Activated naive CD8-positive, alpha-beta T cell (primary cell): Measurements from ENCODE around the gene THUMPD3.

Experiments
- H3K27ac Mint-ChIP-seq: one replicate; pipeline ENCODE4 v1.8.0; 2021; ENCODE audit warnings: mixed read lengths
- H3K27me3 Mint-ChIP-seq: one replicate; pipeline ENCODE4 v1.8.0; 2021; ENCODE audit warnings: mixed read lengths
- H3K36me3 Mint-ChIP-seq: one replicate; pipeline ENCODE4 v1.8.0; 2021; ENCODE audit warnings: mixed read lengths
- H3K4me1 Mint-ChIP-seq: one replicate; pipeline ENCODE4 v1.8.0; 2021; ENCODE audit warnings: low read depth, mixed read lengths
- H3K4me3 Mint-ChIP-seq: one replicate; pipeline ENCODE4 v1.8.0; 2021; ENCODE audit warnings: mild to moderate bottlenecking, mixed read lengths
- H3K9me3 Mint-ChIP-seq: one replicate; pipeline ENCODE4 v1.8.0; 2021; ENCODE audit warnings: low read depth, mixed read lengths

Gene THUMPD3

GRCh38 chr3:9346141-9346540 is 16.7 kb upstream of the THUMPD3 start:
- H3K4me1 Mint-ChIP-seq = no peaks in the 10 kb centered on the region
- no peaks in the 10 kb centered on the region for H3K27me3 Mint-ChIP-seq
- no peaks in the 10 kb centered on the region for H3K36me3 Mint-ChIP-seq
- no peak overlapping the region for H3K27ac Mint-ChIP-seq
- no peak overlapping the region for H3K4me3 Mint-ChIP-seq
- no peaks in the 10 kb centered on the region for H3K9me3 Mint-ChIP-seq

DNA sequence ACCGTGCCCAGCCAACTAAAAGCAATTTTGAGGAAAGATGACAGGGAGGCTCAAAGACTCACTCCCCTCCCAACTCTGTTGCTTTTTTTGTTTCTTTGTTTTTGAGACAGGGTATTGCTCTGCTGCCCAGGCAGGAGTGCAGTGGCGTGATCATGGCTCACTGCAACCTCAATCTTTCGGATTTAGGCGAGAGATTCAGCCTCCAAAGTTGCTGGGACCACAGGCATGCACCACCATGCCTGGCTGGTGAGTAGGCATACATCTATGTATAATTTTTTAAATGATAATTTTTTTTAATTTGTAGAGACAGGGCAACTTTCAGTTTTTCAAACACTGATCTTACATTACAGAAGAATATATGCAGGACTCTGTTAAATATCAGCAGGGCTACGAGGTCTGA is 15.8 kb upstream of the THUMPD3 start:
- Mint-ChIP-seq H3K4me1 (no peaks in the 10 kb centered on the region), H3K27ac (no peak overlapping the region)

DNA sequence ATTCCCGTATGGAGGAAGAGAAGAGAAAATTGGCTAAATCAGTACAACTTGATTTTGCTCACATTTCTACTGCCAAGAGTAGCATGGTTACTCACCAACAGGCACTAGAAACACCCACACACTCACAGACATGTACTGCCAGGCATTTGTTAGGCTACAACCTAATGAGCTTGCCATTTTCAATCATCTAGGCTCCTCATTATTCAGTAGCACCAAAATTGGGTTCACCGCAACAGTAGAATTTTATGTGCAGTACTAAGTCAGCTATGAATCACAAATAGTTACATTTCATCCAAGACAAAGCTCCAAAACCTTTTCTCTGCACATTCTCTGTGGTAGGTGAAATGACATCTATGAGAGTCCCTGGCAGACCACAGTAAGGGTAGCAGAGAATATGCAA is 15.0 kb upstream of the THUMPD3 start:
- Mint-ChIP-seq H3K36me3 (no peaks in the 10 kb centered on the region), H3K27ac (no peak overlapping the region), H3K9me3 (no peaks in the 10 kb centered on the region), H3K4me1 (no peaks in the 10 kb centered on the region), H3K4me3 (no peak overlapping the region), H3K27me3 (no peaks in the 10 kb centered on the region)

More for the DNA sequence above, 15.8 kb upstream of the THUMPD3 start:
- Mint-ChIP-seq H3K9me3 (no peaks in the 10 kb centered on the region), H3K27me3 (no peaks in the 10 kb centered on the region), H3K36me3 (no peaks in the 10 kb centered on the region), H3K4me3 (no peak overlapping the region)

DNA sequence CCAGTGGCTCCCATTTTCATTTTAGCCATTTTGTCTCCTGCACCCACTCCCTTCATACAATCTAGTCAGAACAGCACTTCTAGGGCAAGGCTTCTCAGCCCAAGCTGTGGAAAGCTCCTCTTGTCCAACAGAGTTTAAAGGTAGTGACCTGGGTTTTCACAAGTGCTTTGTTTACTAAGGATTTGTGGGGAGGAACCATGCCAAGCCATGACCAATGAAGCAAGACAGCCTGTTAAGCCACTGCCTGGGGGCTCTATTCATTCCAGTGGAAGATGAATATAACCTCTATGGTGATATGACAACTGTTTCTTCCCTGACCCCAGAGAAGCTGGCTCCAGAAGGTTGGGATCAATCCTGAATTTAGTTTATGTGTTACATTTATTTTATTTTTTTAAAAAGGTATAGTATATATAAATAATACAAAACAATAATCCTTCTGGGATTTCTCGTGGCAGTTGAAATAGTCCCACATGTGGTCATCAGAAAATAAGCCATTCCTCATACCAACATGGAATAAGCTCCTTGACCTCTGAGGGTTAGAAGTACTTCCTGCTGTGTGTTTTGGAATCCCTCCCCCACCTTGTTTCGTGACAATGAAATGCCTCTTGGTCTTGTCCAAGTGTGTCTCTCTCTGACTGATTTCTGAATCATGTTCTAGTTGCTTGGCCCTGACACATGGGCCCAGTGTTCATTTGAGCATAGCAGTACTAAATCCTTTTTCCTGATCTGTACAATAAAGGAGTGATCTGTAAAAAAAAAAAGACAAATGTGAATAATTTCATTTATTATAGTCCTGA is 13.3 kb upstream of the THUMPD3 start:
- Mint-ChIP-seq H3K27ac (no peak overlapping the region), H3K4me3 (no peak overlapping the region)

DNA sequence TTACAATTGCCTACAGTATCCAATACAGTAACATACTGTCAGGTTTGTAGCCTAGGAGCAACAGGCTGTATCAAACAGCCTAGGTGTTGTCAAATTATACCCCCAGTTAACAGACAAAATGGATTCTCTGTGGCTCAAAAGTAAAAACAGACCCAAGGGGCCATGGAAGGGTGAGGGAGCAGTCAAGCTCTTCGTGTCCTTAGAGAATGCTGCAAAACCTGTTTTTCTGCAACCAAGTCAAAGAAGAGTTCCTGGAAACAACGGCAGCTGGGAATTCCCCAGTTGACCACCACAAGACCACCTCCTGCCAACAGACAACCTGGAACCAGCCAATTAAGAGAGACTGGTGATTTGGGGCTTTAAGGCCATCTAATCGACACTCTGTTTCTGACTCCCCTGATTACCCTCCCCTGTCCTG is 11.1 kb upstream of the THUMPD3 start:
- no peaks in the 10 kb centered on the region for H3K36me3 Mint-ChIP-seq
- no peaks in the 10 kb centered on the region for H3K27me3 Mint-ChIP-seq
- no peak overlapping the region for H3K27ac Mint-ChIP-seq
- H3K4me1 Mint-ChIP-seq = peaks cover 5% of the 10 kb centered on the region
- H3K9me3 Mint-ChIP-seq = no peaks in the 10 kb centered on the region
- no peak overlapping the region for H3K4me3 Mint-ChIP-seq

More for the DNA sequence above, 13.3 kb upstream of the THUMPD3 start:
- Mint-ChIP-seq H3K9me3 (no peaks in the 10 kb centered on the region), H3K27me3 (no peaks in the 10 kb centered on the region), H3K36me3 (no peaks in the 10 kb centered on the region), H3K4me1 (no peaks in the 10 kb centered on the region)

DNA sequence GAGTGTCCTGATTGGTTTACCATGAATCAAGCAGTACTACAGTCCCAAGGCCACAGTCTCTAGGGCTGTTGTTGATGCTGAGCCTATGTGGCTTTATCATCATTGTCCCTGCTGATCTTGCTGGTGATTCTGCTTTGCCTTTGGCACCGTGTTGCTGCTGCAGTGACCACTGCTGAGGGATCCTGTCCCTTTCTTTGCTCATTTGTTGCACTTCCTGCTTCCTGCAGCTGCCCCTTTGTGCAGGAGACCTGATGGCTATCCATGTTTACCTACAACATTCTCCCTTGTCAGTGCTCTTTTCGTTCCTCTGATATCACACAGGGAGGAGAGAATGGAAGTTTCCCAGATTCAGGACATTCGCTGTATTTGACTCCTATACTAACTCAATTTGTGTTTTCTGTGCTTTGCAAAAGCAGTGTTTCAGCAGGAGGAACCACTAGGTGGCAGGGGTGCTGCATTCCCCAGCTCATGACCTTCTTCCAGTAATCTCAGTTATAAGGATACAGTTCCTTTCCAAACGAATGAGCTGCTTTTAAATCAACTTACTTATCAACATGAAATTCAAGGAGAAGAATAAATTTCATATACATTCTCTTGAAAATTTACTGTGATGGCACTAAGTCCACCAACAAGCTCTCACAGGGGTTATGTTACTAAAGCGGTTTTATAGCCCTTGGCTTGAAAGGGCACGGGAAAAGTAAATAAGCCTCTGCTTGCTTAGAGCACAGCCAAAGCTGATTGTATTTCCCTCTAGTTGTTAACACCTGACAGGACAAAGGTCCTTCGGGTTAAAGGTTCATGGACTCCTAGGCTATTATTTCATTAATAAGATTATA is 9.7 kb upstream of the THUMPD3 start:
- no peak overlapping the region for H3K27ac Mint-ChIP-seq
- no peaks in the 10 kb centered on the region for H3K9me3 Mint-ChIP-seq
- no peak overlapping the region for H3K4me3 Mint-ChIP-seq
- no peaks in the 10 kb centered on the region for H3K36me3 Mint-ChIP-seq
- H3K4me1 Mint-ChIP-seq = peaks cover 5% of the 10 kb centered on the region
- H3K27me3 Mint-ChIP-seq = no peaks in the 10 kb centered on the region

GRCh38 chr3:9361691-9362388 is 1.0 kb upstream of the THUMPD3 start:
- H3K4me3 Mint-ChIP-seq = peak overlapping the region; percentile 98
- peak overlapping the region; percentile 28 for H3K27ac Mint-ChIP-seq
- H3K9me3 Mint-ChIP-seq = no peaks in the 10 kb centered on the region
- H3K4me1 Mint-ChIP-seq = peaks cover 26% of the 10 kb centered on the region
- no peaks in the 10 kb centered on the region for H3K27me3 Mint-ChIP-seq
- peaks cover 2% of the 10 kb centered on the region for H3K36me3 Mint-ChIP-seq

DNA sequence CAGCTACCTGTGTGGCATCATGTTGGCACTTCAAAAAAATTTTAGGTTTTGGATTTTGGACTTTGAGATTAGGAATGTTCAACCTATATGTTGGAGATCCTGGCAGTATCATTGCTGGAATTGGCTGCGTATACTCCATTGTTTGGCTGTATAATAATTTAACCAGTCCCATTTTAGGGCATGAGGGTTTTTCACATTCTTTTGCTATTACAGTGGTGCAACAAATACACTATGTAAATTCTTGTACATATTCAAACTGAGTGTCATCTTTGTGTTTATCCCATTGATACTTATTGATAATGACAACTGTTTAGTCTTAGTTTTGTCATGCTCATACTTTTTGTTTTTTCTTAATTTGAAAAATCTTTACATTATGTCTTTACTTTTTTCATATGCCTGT is 6.7 kb downstream of the THUMPD3 start:
- Mint-ChIP-seq H3K9me3 (no peaks in the 10 kb centered on the region), H3K4me3 (no peak overlapping the region), H3K27me3 (no peaks in the 10 kb centered on the region), H3K27ac (no peak overlapping the region), H3K4me1 (peaks cover 52% of the 10 kb centered on the region), H3K36me3 (peaks cover 13% of the 10 kb centered on the region)

DNA sequence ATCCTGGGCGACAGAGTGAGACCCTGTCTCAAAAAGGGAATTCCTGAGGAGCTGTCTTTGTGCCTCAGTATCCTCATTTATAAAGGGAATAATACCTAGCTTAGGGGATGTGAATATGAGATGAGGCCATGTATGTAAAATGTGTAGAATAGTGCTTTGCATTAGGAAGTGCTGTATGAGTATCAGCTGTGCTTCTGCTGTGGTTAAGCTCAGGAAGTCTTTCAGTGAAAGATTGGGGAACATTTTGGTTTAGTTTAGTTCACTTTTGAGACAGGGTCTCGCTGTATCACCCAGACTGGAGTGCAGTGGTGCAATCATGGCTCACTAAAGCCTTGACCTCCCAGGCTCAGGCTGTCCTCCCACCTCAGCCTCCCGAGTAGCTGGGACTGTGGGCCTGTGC is 10.6 kb downstream of the THUMPD3 start:
- peaks cover 62% of the 10 kb centered on the region for H3K4me1 Mint-ChIP-seq
- H3K27ac Mint-ChIP-seq = peak overlapping the region; percentile 28
- peak overlapping the region; percentile 30 for H3K4me3 Mint-ChIP-seq
- H3K36me3 Mint-ChIP-seq = peaks cover 28% of the 10 kb centered on the region
- H3K27me3 Mint-ChIP-seq = no peaks in the 10 kb centered on the region
- no peaks in the 10 kb centered on the region for H3K9me3 Mint-ChIP-seq

- peaks cover 43% of the 10 kb centered on the region for H3K4me1 Mint-ChIP-seq
- H3K4me3 Mint-ChIP-seq = no peak overlapping the region
- H3K27me3 Mint-ChIP-seq = no peaks in the 10 kb centered on the region
- H3K36me3 Mint-ChIP-seq = peaks cover 27% of the 10 kb centered on the region
- no peaks in the 10 kb centered on the region for H3K9me3 Mint-ChIP-seq
- H3K27ac Mint-ChIP-seq = no peak overlapping the region
Observed at GRCh38 chr3:9377981-9378380, 15.1 kb downstream of the THUMPD3 start.

- peaks cover 32% of the 10 kb centered on the region for H3K4me1 Mint-ChIP-seq
- no peak overlapping the region for H3K4me3 Mint-ChIP-seq
- H3K27ac Mint-ChIP-seq = no peak overlapping the region
- peaks cover 28% of the 10 kb centered on the region for H3K36me3 Mint-ChIP-seq
- no peaks in the 10 kb centered on the region for H3K9me3 Mint-ChIP-seq
- H3K27me3 Mint-ChIP-seq = no peaks in the 10 kb centered on the region
Observed at GRCh38 chr3:9379327-9379726, 16.5 kb downstream of the THUMPD3 start.

DNA sequence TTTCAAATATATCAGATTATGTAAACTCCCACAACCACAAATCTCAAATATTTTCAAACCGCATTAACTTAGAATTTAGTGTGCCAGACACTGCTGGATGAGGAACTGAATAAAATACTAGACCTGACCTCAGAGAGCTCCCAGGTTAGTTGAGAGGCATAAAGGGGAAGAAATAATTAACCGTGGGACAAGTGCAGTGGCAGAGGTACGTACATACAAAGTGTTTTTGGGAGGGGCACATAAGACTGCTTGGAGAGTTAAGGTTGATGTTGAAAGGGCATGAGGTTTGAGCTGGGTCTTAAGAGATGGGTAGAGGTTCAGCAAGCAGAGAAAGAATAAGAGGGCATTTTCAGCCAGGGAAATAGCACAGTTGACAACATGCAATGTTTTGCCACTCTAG is 17.2 kb downstream of the THUMPD3 start:
- H3K27me3 Mint-ChIP-seq = no peaks in the 10 kb centered on the region
- peaks cover 29% of the 10 kb centered on the region for H3K36me3 Mint-ChIP-seq
- no peak overlapping the region for H3K4me3 Mint-ChIP-seq
- H3K27ac Mint-ChIP-seq = peak overlapping the region; percentile 2
- H3K4me1 Mint-ChIP-seq = peaks cover 30% of the 10 kb centered on the region
- H3K9me3 Mint-ChIP-seq = no peaks in the 10 kb centered on the region

GRCh38 chr3:9384141-9384828 is 21.4 kb downstream of the THUMPD3 start:
- Mint-ChIP-seq H3K4me1 (peaks cover 29% of the 10 kb centered on the region), H3K27ac (peak overlapping the region; percentile 62), H3K4me3 (peak overlapping the region; percentile 25), H3K27me3 (no peaks in the 10 kb centered on the region), H3K9me3 (no peaks in the 10 kb centered on the region), H3K36me3 (peaks cover 16% of the 10 kb centered on the region)

DNA sequence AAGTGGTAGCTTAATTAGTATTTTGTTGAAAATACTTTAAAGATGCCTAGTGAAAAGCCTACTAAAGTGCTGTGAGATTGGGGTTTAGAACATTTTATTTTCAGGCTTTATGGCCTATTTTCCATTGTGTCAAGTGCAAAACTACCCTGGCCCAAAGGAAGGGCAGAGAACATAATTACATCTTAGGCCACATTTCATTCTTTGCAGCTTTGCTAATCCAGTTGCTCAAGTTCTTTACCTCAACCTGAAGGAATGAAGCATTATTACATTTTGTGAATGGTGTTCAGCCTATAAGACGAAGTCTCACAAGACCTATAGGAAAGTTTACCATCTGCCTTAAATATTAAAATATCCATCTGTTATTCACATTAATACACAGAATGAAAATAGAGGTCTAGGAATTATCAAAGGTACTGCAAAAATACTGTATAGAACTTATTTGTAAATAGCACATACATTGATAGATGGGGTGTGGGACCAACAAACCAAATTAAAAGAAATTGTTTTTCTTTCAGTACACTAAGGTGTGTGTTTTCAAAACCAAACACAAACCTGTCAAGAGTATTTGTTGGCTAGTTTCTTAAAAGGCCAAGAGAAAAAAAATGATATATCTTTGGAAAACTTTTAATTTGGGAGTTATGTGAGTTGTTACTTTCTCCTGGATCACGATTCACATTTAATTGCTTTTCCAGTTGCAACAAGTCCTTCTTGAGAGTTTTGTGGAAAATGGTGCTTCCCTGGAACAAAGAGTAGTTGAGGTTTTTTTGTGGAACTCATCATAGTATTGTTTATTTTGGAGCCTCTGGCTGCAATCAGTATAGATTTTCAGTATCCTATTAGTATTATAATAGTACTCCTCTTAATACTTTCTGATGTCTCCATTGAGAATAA is 22.6 kb downstream of the THUMPD3 start:
- Mint-ChIP-seq H3K9me3 (no peaks in the 10 kb centered on the region), H3K27me3 (no peaks in the 10 kb centered on the region), H3K4me1 (peaks cover 33% of the 10 kb centered on the region), H3K27ac (peak overlapping the region; percentile 58), H3K36me3 (peaks cover 10% of the 10 kb centered on the region), H3K4me3 (no peak overlapping the region)
